Esophagus muscularis mucosa (tissue), 3 donors: ENCODE measurements around the gene IFNGR1.

ENCODE experiments used
- CTCF ChIP-seq, 3 experiments: fragments of 200-600 bp in 2 of 3; fragments of 450-650 bp in 1 of 3; sonication (generic) in 2 of 3; IDR thresholded peaks; one replicate each; pipeline ENCODE4 v1.5.1; 2017 to 2019; ENCODE audit warnings: antibody characterized with exemption in 3 of 3, mild to moderate bottlenecking in 2 of 3, moderate library complexity in 1 of 3
- POLR2A ChIP-seq: fragments of 450-650 bp; IDR thresholded peaks from one replicate; pipeline ENCODE4 v1.6.1; 2017; ENCODE audit warnings: antibody characterized with exemption, moderate library complexity, mild to moderate bottlenecking, low read depth
- POLR2AphosphoS5 ChIP-seq, 2 donors: sonication (generic); formaldehyde crosslinking; IDR thresholded peaks; one replicate each; pipeline ENCODE4 v1.6.1; 2017; ENCODE audit warnings: antibody characterized with exemption in 2 of 2

- TF ChIP-seq CTCF (IDR thresholded peaks at IDR 0.05) (no peak), POLR2A (no peak), POLR2AphosphoS5 (IDR thresholded peaks at IDR 0.05) (no peak)
Observed at GRCh38 chr6:137261761-137262160, 42.6 kb upstream of the IFNGR1 start.
